Coronary artery (tissue), 2 donors: ENCODE measurements around the gene ZNF750.

Source experiments
- DNase-seq: peaks from one replicate; pipeline ENCODE4 v3.0.0-alpha.2; 2017; ENCODE audit warnings: low spot score
- H3K27ac ChIP-seq, 2 donors: fragments of 200-600 bp; sonication (generic); one replicate each; pipeline ENCODE4 v1.5.1; 2016 to 2019
- H3K4me3 ChIP-seq: fragments of 200-600 bp; sonication (generic); 2 replicates; pipeline ENCODE4 v1.5.1; 2016; ENCODE audit warnings: mild to moderate bottlenecking, moderate library complexity
- CTCF ChIP-seq: fragments of 200-600 bp; sonication (generic); IDR thresholded peaks from one replicate; pipeline ENCODE4 v1.5.1; 2019; ENCODE audit warnings: antibody characterized with exemption

Gene ZNF750

GRCh38 chr17:82858376-82859126 is 18.7 kb upstream of the ZNF750 start:
- DNase-seq, result no peak
- Histone ChIP-seq H3K4me3 (no peak overlapping the region), H3K27ac (peak overlapping the region in 1 of 2 donors; percentile 61)
- no peak for TF ChIP-seq CTCF

DNA sequence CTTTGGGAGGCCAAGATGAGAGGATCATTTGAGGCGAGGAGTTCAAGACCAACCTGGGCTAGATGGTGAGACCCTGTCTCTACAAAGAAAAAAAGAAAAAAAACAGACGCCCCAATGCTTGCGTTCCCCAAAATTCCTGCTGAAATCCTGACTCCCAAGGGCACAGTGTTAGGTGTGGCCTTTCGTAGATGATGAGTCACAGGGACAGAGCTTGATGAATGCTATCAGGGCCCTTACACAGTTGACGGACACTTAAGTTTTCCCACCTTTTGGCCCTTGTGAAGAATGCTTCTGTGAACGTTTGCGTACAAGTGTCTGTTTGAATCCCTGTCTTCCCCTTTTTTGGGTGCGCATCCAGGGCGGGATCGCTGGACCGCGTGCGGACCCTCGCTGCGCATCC is 16.5 kb upstream of the ZNF750 start:
- TF ChIP-seq CTCF, result no peak
- no peak overlapping the region for H3K27ac ChIP-seq

GRCh38 chr17:82854226-82854625 is 14.4 kb upstream of the ZNF750 start:
- Histone ChIP-seq H3K4me3 (no peak overlapping the region), H3K27ac (no peak overlapping the region)
- DNase-seq, result no peak
- TF ChIP-seq CTCF, result no peak

More for the DNA sequence above, 16.5 kb upstream of the ZNF750 start:
- no peak for DNase-seq
- no peak overlapping the region for H3K4me3 ChIP-seq

GRCh38 chr17:82851381-82851780 is 11.6 kb upstream of the ZNF750 start:
- H3K27ac ChIP-seq, result no peak overlapping the region
- DNase-seq, result no peak
- no peak overlapping the region for H3K4me3 ChIP-seq
- TF ChIP-seq CTCF, result no peak

DNA sequence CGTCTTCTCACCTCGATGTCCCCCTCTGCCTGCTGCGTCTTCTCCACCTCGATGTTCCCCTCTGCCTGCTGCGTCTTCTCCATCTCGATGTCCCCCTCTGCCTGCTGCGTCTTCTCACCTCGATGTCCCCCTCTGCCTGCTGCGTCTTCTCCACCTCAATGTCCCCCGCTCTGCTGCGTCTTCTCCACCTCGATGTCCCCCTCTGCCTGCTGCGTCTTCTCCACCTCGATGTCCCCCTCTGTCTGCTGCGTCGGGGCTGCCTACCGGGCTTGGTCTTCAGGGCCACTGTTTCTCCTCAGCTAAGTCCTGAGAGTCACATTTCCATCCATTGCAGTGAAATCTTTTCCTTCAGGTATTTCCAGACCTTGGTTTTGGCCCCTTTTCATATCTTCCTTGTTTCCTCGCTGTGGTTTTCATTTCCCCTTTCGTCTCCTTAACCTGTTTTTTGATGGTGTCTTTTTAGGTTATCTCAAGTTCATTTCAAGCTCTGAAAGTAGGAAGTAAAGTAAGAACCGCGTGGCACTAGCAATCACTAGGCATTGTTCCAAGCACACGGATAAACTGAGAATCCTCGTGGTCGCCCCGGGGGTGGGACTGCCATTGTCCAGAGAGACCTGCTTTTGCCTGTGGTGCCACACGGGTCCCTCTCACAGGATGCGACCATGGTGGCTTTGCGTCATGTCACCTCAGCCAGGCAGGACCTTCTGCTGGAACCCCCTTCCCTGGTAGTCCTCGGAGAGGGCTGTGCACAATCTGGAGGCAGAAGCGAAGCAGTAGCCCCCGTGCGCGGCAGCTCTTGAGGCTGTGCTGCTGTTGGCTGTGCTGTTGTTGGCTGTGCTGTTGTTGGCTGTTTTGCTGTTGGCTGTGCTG is 9.5 kb upstream of the ZNF750 start:
- no peak for TF ChIP-seq CTCF
- H3K27ac ChIP-seq, result peak overlapping the region in 1 of 2 donors; percentile 17
- no peak for DNase-seq
- no peak overlapping the region for H3K4me3 ChIP-seq

- TF ChIP-seq CTCF, result no peak
Observed at GRCh38 chr17:82848022-82848592, 8.3 kb upstream of the ZNF750 start.

More at GRCh38 chr17:82848022-82848592, 8.3 kb upstream of the ZNF750 start:
- Histone ChIP-seq H3K27ac (no peak overlapping the region), H3K4me3 (no peak overlapping the region)
- DNase-seq, result no peak
